ENCODE data around the gene FABP3. TPM values are rescaled to one million over a fixed set of nuclear protein-coding genes. Genes with fewer than 3 reads are reported as not detected.
A peak's percentile ranks its signal among the peaks of the same experiment; 100 is the strongest.

Gene FABP3
- polyA plus RNA-seq, 2 of the 4 experiments (the other 2 are of a cell fraction), result not detected

- no peak for FAIRE-seq
- no peaks in the 10 kb centered on the region for H3K4me1 ChIP-seq
- H3K9me3 ChIP-seq, result no peaks in the 10 kb centered on the region
- DNase-seq (ENCODE audit: low read depth in 1 of 2, low spot score in 1 of 2), result peak; percentile 7 to 45
- ChIA-PET CTCF (interaction anchor here (1.2 to 5.2 kb wide), 3 partner anchors 13 to 214 kb away, joined by 4 to 69 read pairs (median 6); no protein-coding TSS in a partner anchor), POLR2A (no interaction called here)
- no peak overlapping the region for H3K27ac ChIP-seq
- no peak for TF ChIP-seq HDAC2 (IDR thresholded peaks at IDR 0.05)
- TF ChIP-seq GATA3 (IDR thresholded peaks at IDR 0.05; ENCODE audit: borderline replicate concordance), result no peak
- no peak for TF ChIP-seq POLR2AphosphoS2 (conservative IDR thresholded peaks at IDR 0.05; ENCODE audit: low read length)
- peak; percentile 59 for TF ChIP-seq SMC3 (IDR thresholded peaks at IDR 0.05)
- TF ChIP-seq ESRRA (IDR thresholded peaks at IDR 0.05; ENCODE audit: borderline replicate concordance, low read length), result no peak
- TF ChIP-seq EP300 (IDR thresholded peaks at IDR 0.05), result no peak
- peak; percentile 61 to 62 for TF ChIP-seq RAD21 (conservative IDR thresholded peaks at IDR 0.05 in 1 of 2, IDR thresholded peaks at IDR 0.05 in 1 of 2)
- no peak for TF ChIP-seq JUN (IDR thresholded peaks at IDR 0.05)
- TF ChIP-seq, protein P1, sequence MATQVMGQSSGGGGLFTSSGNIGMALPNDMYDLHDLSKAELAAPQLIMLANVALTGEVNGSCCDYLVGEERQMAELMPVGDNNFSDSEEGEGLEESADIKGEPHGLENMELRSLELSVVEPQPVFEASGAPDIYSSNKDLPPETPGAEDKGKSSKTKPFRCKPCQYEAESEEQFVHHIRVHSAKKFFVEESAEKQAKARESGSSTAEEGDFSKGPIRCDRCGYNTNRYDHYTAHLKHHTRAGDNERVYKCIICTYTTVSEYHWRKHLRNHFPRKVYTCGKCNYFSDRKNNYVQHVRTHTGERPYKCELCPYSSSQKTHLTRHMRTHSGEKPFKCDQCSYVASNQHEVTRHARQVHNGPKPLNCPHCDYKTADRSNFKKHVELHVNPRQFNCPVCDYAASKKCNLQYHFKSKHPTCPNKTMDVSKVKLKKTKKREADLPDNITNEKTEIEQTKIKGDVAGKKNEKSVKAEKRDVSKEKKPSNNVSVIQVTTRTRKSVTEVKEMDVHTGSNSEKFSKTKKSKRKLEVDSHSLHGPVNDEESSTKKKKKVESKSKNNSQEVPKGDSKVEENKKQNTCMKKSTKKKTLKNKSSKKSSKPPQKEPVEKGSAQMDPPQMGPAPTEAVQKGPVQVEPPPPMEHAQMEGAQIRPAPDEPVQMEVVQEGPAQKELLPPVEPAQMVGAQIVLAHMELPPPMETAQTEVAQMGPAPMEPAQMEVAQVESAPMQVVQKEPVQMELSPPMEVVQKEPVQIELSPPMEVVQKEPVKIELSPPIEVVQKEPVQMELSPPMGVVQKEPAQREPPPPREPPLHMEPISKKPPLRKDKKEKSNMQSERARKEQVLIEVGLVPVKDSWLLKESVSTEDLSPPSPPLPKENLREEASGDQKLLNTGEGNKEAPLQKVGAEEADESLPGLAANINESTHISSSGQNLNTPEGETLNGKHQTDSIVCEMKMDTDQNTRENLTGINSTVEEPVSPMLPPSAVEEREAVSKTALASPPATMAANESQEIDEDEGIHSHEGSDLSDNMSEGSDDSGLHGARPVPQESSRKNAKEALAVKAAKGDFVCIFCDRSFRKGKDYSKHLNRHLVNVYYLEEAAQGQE (IDR thresholded peaks at IDR 0.05), result no peak
- TF ChIP-seq, protein P2, sequence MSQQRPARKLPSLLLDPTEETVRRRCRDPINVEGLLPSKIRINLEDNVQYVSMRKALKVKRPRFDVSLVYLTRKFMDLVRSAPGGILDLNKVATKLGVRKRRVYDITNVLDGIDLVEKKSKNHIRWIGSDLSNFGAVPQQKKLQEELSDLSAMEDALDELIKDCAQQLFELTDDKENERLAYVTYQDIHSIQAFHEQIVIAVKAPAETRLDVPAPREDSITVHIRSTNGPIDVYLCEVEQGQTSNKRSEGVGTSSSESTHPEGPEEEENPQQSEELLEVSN (IDR thresholded peaks at IDR 0.05; ENCODE audit: borderline replicate concordance, low read depth), result no peak
- no peak for TF ChIP-seq NFE2L2 (conservative IDR thresholded peaks at IDR 0.05; ENCODE audit: low read length)
- no peak for TF ChIP-seq PHF8 (IDR thresholded peaks at IDR 0.05; ENCODE audit: borderline replicate concordance, low read depth)
- no peak for TF ChIP-seq SREBF2 (IDR thresholded peaks at IDR 0.05)
- TF ChIP-seq BHLHE40 (IDR thresholded peaks at IDR 0.05; ENCODE audit: low read depth, low read length), result no peak
- no peak for TF ChIP-seq CBX8 (IDR thresholded peaks at IDR 0.05)
- no peak for TF ChIP-seq FOSB (CRISPR knock-in tag; IDR thresholded peaks at IDR 0.05)
- no peak for TF ChIP-seq HOXB5 (CRISPR knock-in tag; IDR thresholded peaks at IDR 0.05)
- TF ChIP-seq, protein P3, sequence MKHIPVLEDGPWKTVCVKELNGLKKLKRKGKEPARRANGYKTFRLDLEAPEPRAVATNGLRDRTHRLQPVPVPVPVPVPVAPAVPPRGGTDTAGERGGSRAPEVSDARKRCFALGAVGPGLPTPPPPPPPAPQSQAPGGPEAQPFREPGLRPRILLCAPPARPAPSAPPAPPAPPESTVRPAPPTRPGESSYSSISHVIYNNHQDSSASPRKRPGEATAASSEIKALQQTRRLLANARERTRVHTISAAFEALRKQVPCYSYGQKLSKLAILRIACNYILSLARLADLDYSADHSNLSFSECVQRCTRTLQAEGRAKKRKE (CRISPR knock-in tag; IDR thresholded peaks at IDR 0.05; ENCODE audit: low read depth), result no peak
- TF ChIP-seq, protein P4, sequence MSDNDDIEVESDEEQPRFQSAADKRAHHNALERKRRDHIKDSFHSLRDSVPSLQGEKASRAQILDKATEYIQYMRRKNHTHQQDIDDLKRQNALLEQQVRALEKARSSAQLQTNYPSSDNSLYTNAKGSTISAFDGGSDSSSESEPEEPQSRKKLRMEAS (IDR thresholded peaks at IDR 0.05), result no peak
- no peak for TF ChIP-seq ZSCAN20 (CRISPR knock-in tag; IDR thresholded peaks at IDR 0.05)
- no peak for TF ChIP-seq MAZ (IDR thresholded peaks at IDR 0.05; ENCODE audit: borderline replicate concordance, low read depth, low read length)
- TF ChIP-seq CHD4 (IDR thresholded peaks at IDR 0.05; ENCODE audit: borderline replicate concordance), result no peak
- no peak for TF ChIP-seq FOSL2 (IDR thresholded peaks at IDR 0.05)
- TF ChIP-seq FOSL2 (CRISPR knock-in tag; IDR thresholded peaks at IDR 0.05), result no peak
- peak; percentile 60 for TF ChIP-seq CTCF (IDR thresholded peaks at IDR 0.05)
- H3K4me2 ChIP-seq, result no peak overlapping the region
- H3K4me3 ChIP-seq, result no peak overlapping the region
- peak in 1 of 2 experiments; percentile 61; a peak in 3 of 6 replicates for ATAC-seq
These were observed 37.9 kb downstream of the FABP3 start for GRCh38 chr1:31335007-31335406.

Data from A549 (cell line).